ENCODE data around the gene PRICKLE4. TPM values are rescaled to one million over a fixed set of nuclear protein-coding genes. Genes with fewer than 3 reads are reported as not detected.

PRICKLE4 gene
- total and polyA plus RNA-seq, 2 experiments from 2014 or later: 2.1 TPM; not detected in 1

DNA sequence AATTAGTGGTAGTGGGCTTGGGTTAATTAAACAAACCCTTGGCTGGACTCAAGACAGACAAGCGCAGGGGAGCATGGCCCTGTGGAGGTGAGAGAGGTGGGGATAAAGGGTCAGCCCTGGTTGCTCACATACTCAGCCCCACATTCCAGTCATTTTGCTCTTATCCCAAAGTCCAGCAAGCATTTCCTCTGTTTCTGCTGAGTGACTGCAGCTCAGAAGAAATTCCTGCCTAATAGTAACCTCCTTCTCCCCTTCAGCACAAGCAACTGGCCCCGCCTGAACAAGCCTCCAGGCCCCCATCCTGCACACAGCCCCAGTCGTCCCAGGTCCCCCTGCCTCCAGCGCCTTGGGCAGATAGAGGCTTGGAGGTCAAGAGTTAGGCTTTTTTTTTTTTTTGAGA lies 41.5 kb upstream of the PRICKLE4 start:
- no peak overlapping the region for H3K4me2 ChIP-seq (ENCODE audit: unreplicated experiment)

DNA sequence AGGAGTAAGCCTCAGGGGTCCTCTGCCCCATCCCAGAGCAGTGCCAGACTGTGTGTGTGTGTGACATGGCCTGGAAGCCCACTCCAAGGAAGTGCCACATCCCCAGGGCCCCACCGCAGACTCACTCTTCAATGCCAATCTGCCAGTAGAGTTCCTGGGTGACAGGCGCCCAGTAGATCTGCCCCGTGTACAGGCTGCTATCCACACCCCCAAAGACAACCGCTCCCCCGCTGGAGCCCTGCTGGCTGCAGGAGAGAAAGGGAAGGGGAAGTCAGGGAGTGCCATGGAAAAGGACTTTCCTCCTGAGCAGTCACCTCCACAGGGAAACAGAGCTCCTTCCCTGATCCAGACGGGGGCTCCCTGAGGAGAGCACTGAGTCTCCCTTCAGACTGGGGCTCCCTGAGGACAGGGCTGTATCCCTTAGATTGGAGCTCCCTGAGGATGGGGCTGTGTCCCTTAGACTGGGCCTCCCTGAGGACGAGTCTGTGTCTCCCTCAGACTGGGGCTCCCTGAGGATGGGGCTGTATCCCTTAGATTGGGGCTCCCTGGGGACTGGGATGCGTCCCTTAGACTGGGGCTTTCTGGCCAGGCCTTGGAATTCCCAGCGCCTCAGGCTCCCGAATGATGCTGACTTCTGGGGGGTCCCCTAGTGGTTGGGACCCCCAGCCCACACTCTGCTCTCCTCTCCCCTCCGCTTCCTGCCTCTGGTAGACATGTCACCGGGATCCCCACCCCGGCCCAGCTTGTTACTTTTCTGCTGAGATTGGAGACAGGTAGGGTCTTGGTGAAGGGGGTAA lies 40.0 kb upstream of the PRICKLE4 start:
- H3K4me2 ChIP-seq (ENCODE audit: unreplicated experiment): no peak overlapping the region
- no peak overlapping the region for H3K27ac ChIP-seq
- TF ChIP-seq EZH2phosphoT487 (IDR thresholded peaks at IDR 0.05; ENCODE audit: insufficient read depth, low read depth) (no peak), EZH2 (IDR thresholded peaks at IDR 0.05; ENCODE audit: insufficient read depth, poor library complexity, severe bottlenecking) (no peak)
- no peaks in the 10 kb centered on the region for H3F3A ChIP-seq (ENCODE audit: insufficient read depth)
- H3K27me3 ChIP-seq (replicated peaks; ENCODE audit: insufficient read depth): no peaks in the 10 kb centered on the region
- no peaks in the 10 kb centered on the region for H4K20me1 ChIP-seq (ENCODE audit: insufficient read depth)
- H3K9me2 ChIP-seq (ENCODE audit: insufficient read depth): no peaks in the 10 kb centered on the region
- H3K4me3 ChIP-seq: no peak overlapping the region
- in situ Hi-C loops (cut with MboI): no loop called here
- no peak for DNase-seq
- 80 to 83% methylated on average over 13 of the region's 13 CpGs for WGBS, 2 experiments (ENCODE audit: low coverage in 1 of 2, low lambda C conversion rate in 2 of 2, missing lambda C conversion rate in 2 of 2)
- H3K4me1 ChIP-seq (ENCODE audit: insufficient read depth): no peaks in the 10 kb centered on the region; the same call in 1 of the 2 replicates
- H3K9ac ChIP-seq: no peak overlapping the region
- no peaks in the 10 kb centered on the region for H3K36me3 ChIP-seq (ENCODE audit: low read depth)
- no peak overlapping the region for H2AFZ ChIP-seq
- H3K79me2 ChIP-seq (ENCODE audit: insufficient read depth): no peaks in the 10 kb centered on the region
- H3K9me3 ChIP-seq (ENCODE audit: low read depth): no peaks in the 10 kb centered on the region

More for the DNA sequence above, 41.5 kb upstream of the PRICKLE4 start:
- Histone ChIP-seq H3K27me3 (replicated peaks; ENCODE audit: insufficient read depth) (no peaks in the 10 kb centered on the region), H4K20me1 (ENCODE audit: insufficient read depth) (no peaks in the 10 kb centered on the region), H3K79me2 (ENCODE audit: insufficient read depth) (no peaks in the 10 kb centered on the region), H3K9me2 (ENCODE audit: insufficient read depth) (no peaks in the 10 kb centered on the region), H3K36me3 (ENCODE audit: low read depth) (no peaks in the 10 kb centered on the region), H3K4me1 (ENCODE audit: insufficient read depth) (no peaks in the 10 kb centered on the region; the same call in 1 of the 2 replicates), H3K9me3 (ENCODE audit: low read depth) (no peaks in the 10 kb centered on the region), H3K9ac (no peak overlapping the region), H2AFZ (no peak overlapping the region), H3F3A (ENCODE audit: insufficient read depth) (no peaks in the 10 kb centered on the region), H3K4me3 (no peak overlapping the region), H3K27ac (no peak overlapping the region)
- 69 to 70% methylated on average over 4 of the region's 4 CpGs for WGBS, 2 experiments (ENCODE audit: low coverage in 1 of 2, low lambda C conversion rate in 2 of 2, missing lambda C conversion rate in 2 of 2)
- no peak for TF ChIP-seq EZH2 (IDR thresholded peaks at IDR 0.05; ENCODE audit: insufficient read depth, poor library complexity, severe bottlenecking)
- no peak for TF ChIP-seq EZH2phosphoT487 (IDR thresholded peaks at IDR 0.05; ENCODE audit: insufficient read depth, low read depth)
- in situ Hi-C loops (cut with MboI): no loop called here
- DNase-seq: no peak

DNA sequence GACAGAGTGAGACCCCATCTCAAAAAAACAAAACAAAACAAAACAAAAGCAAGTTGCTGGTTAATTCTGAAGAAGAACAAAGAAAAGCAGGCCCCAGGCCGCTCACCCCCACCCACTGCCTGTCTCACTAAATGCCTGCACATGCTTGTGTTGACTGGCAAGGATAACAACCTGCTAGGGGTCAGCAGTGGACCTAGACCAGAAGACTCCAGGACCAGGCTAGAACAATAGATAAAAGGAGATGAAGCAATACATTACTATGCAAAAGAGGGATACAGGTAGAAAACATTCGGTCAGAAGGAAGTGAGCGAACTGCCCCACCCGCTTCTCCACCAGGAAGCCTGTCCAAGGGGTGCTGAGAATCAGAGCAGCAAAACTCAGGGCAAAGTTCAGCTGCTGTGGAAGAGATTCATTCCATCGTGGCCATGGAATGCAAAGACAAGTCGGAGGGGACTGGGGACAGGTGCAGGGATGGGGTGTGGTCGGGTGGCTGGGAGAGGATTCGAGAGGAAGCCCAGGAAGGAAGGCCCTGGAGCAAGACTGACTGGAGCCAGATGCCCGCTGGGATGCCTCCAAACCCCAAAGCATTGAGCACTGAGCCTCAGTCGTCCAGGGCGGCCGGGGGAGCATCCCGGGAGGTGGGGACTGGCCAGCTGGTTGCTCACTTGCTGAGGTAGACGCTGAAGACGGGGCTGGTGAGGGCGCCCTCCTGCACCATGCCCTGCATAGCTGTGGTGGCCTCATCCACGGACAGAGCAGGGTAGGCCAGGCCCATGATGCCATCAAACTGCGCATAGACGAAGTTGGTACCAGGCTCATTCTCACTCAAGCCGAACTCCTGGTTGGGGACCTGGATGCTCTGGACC lies 38.7 kb upstream of the PRICKLE4 start:
- no peak overlapping the region for H3K9ac ChIP-seq
- H3K4me1 ChIP-seq (ENCODE audit: insufficient read depth): no peaks in the 10 kb centered on the region
- H3K4me3 ChIP-seq: no peak overlapping the region
- 78 to 84% methylated on average over 14 to 20 of the region's 20 CpGs for WGBS, 2 experiments (ENCODE audit: low coverage in 1 of 2, low lambda C conversion rate in 2 of 2, missing lambda C conversion rate in 2 of 2)
- no peaks in the 10 kb centered on the region for H3K36me3 ChIP-seq (ENCODE audit: low read depth)
- no peak for DNase-seq
- no peak overlapping the region for H2AFZ ChIP-seq
- H4K20me1 ChIP-seq (ENCODE audit: insufficient read depth): no peaks in the 10 kb centered on the region
- H3K27me3 ChIP-seq (replicated peaks; ENCODE audit: insufficient read depth): no peaks in the 10 kb centered on the region; the same call in 1 of the 2 replicates
- no peak for TF ChIP-seq EZH2phosphoT487 (IDR thresholded peaks at IDR 0.05; ENCODE audit: insufficient read depth, low read depth)
- TF ChIP-seq EZH2 (IDR thresholded peaks at IDR 0.05; ENCODE audit: insufficient read depth, poor library complexity, severe bottlenecking): no peak
- in situ Hi-C loops (cut with MboI): no loop called here
- H3K9me2 ChIP-seq (ENCODE audit: insufficient read depth): no peaks in the 10 kb centered on the region
- no peaks in the 10 kb centered on the region for H3F3A ChIP-seq (ENCODE audit: insufficient read depth)
- no peak overlapping the region for H3K4me2 ChIP-seq (ENCODE audit: unreplicated experiment)
- H3K27ac ChIP-seq: no peak overlapping the region
- no peaks in the 10 kb centered on the region for H3K79me2 ChIP-seq (ENCODE audit: insufficient read depth)
- H3K9me3 ChIP-seq (ENCODE audit: low read depth): no peaks in the 10 kb centered on the region

- Histone ChIP-seq H3K4me3 (no peak overlapping the region), H3K4me2 (ENCODE audit: unreplicated experiment) (no peak overlapping the region), H3K36me3 (ENCODE audit: low read depth) (no peaks in the 10 kb centered on the region), H3K9me3 (ENCODE audit: low read depth) (no peaks in the 10 kb centered on the region), H3K4me1 (ENCODE audit: insufficient read depth) (no peaks in the 10 kb centered on the region), H3K9me2 (ENCODE audit: insufficient read depth) (no peaks in the 10 kb centered on the region), H3K27ac (no peak overlapping the region), H4K20me1 (ENCODE audit: insufficient read depth) (no peaks in the 10 kb centered on the region), H2AFZ (no peak overlapping the region), H3K9ac (no peak overlapping the region), H3K27me3 (replicated peaks; ENCODE audit: insufficient read depth) (no peaks in the 10 kb centered on the region; the same call in 1 of the 2 replicates), H3K79me2 (ENCODE audit: insufficient read depth) (no peaks in the 10 kb centered on the region), H3F3A (ENCODE audit: insufficient read depth) (no peaks in the 10 kb centered on the region)
- in situ Hi-C loops (cut with MboI): no loop called here
- DNase-seq: no peak
- 74 to 83% methylated on average over 6 of the region's 6 CpGs for WGBS, 2 experiments (ENCODE audit: low coverage in 1 of 2, low lambda C conversion rate in 2 of 2, missing lambda C conversion rate in 2 of 2)
- TF ChIP-seq EZH2phosphoT487 (IDR thresholded peaks at IDR 0.05; ENCODE audit: insufficient read depth, low read depth) (no peak), EZH2 (IDR thresholded peaks at IDR 0.05; ENCODE audit: insufficient read depth, poor library complexity, severe bottlenecking) (no peak)
Observed at GRCh38 chr6:41743406-41744235, 37.0 kb upstream of the PRICKLE4 start.

All from GM23248 (cell line).